NCI-H1436 treated with DMSO at 0.1 percent for 48 hours (cell line): ENCODE results near the gene GKN1.
"Not testable (repeated sequence)": the region's sequence is repeated elsewhere in the genome, so short reads cannot be mapped to it uniquely, and the experiment has no call there.

Source experiments
- DNase-seq: peaks from one replicate; lab custom pipeline; 2025; lab: John Stamatoyannopoulos, UW

Gene GKN1

GRCh38 chr2:68974251-68974650 lies at the start of gene GKN1:
Gene GKN1, plus strand, starts transcription at chr2:68974636. Its CDS starts 42 bp downstream, at chr2:68974678.
- no peak for DNase-seq

- DNase-seq: no peak
Measured at GRCh38 chr2:68925295-68925896, 49.0 kb upstream of the GKN1 start.

GRCh38 chr2:68926796-68927195 lies 47.6 kb upstream of the GKN1 start:
- DNase-seq: no peak

GRCh38 chr2:68931149-68931711 lies 43.2 kb upstream of the GKN1 start:
- no peak for DNase-seq

GRCh38 chr2:68931799-68932198 lies 42.6 kb upstream of the GKN1 start:
- DNase-seq: no peak

GRCh38 chr2:68932402-68932801 lies 42.0 kb upstream of the GKN1 start:
- DNase-seq: no peak

- DNase-seq: no peak
Measured at GRCh38 chr2:68934021-68934420, 40.4 kb upstream of the GKN1 start.

GRCh38 chr2:68935471-68935870 lies 39.0 kb upstream of the GKN1 start:
- DNase-seq: no peak

- no peak for DNase-seq
Measured at GRCh38 chr2:68936427-68936826, 38.0 kb upstream of the GKN1 start.

GRCh38 chr2:68936889-68937288 lies 37.5 kb upstream of the GKN1 start:
- DNase-seq: no peak

- no peak for DNase-seq
Measured at GRCh38 chr2:68937346-68938055, 36.9 kb upstream of the GKN1 start.

- DNase-seq: no peak
Measured at GRCh38 chr2:68938938-68939337, 35.5 kb upstream of the GKN1 start.

GRCh38 chr2:68939962-68940361 lies 34.5 kb upstream of the GKN1 start:
- DNase-seq: no peak

- DNase-seq: no peak
Measured at GRCh38 chr2:68940369-68940768, 34.1 kb upstream of the GKN1 start.

- DNase-seq: no peak
Measured at GRCh38 chr2:68942827-68943226, 31.6 kb upstream of the GKN1 start.

- DNase-seq: no peak
Measured at GRCh38 chr2:68943581-68944568, 30.6 kb upstream of the GKN1 start.

- DNase-seq: no peak
Measured at GRCh38 chr2:68946117-68946516, 28.3 kb upstream of the GKN1 start.

GRCh38 chr2:68948710-68949109 lies 25.7 kb upstream of the GKN1 start:
- DNase-seq: no peak

- no peak for DNase-seq
Measured at GRCh38 chr2:68951899-68952298, 22.5 kb upstream of the GKN1 start.

GRCh38 chr2:68952887-68953521 lies 21.4 kb upstream of the GKN1 start, which contains the start of gene GKN2:
Gene GKN2, minus strand, starts transcription at chr2:68952893. Its CDS starts 32 bp downstream, at chr2:68952861.
- DNase-seq: no peak

GRCh38 chr2:68955432-68955831 lies 19.0 kb upstream of the GKN1 start:
- DNase-seq: not testable (repeated sequence)

- no peak for DNase-seq
Measured at GRCh38 chr2:68959001-68959400, 15.4 kb upstream of the GKN1 start.
